Right forelimb (tissue), 1 donor: Measurements from ENCODE around the gene ABCG8.

Experiments used
- DNase-seq: peaks from one replicate; pipeline ENCODE4 v3.0.0-alpha.2; 2018

The ABCG8 gene

GRCh38 chr2:43927442-43927841 lies 88.7 kb downstream of the ABCG8 start:
- DNase-seq: no peak

- no peak for DNase-seq
These were observed 92.5 kb downstream of the ABCG8 start for GRCh38 chr2:43931293-43931692.
